Tibial nerve (tissue), 3 donors: ENCODE results near the gene LAX1.
"Not testable (repeated sequence)": the region's sequence is repeated elsewhere in the genome, so short reads cannot be mapped to it uniquely, and the experiment has no call there.

Experiments
- POLR2A ChIP-seq, 2 donors: fragments of 450-650 bp; IDR thresholded peaks; one replicate each; pipeline ENCODE4 v1.6.1; 2017; ENCODE audit warnings: antibody characterized with exemption in 2 of 2, mild to moderate bottlenecking in 2 of 2, moderate library complexity in 2 of 2
- TF ChIP-seq, protein P1 (sequence below), 5 experiments: fragments of 200-600 bp in 3 of 5; fragments of 450-650 bp in 2 of 5; sonication (generic) in 3 of 5; IDR thresholded peaks; one replicate each; pipeline ENCODE4 v1.5.1; 2016 to 2019; ENCODE audit warnings: antibody characterized with exemption in 5 of 5, mild to moderate bottlenecking in 3 of 5, moderate library complexity in 2 of 5

DNA sequence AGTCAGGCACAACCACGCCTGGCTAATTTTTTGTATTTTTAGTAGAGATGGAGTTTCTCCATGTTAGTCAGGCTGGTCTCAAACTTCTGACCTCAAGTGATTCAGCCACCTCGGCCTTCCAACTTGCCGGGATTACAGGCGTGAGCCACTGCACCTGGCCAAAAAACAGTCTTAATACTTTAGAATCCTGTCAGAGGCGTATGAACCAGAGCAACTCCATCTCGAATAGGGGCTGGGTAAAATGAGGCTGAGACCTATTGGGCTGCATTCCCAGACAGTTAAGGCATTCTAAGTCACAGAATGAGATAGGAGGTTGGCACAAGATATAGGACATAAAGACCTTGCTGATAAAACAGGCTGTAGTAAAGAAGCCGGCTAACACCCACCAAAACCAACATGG lies 3.0 kb upstream of the LAX1 start:
- TF ChIP-seq POLR2A (IDR thresholded peaks at IDR 0.05) = not testable (repeated sequence)
- TF ChIP-seq, protein P1, sequence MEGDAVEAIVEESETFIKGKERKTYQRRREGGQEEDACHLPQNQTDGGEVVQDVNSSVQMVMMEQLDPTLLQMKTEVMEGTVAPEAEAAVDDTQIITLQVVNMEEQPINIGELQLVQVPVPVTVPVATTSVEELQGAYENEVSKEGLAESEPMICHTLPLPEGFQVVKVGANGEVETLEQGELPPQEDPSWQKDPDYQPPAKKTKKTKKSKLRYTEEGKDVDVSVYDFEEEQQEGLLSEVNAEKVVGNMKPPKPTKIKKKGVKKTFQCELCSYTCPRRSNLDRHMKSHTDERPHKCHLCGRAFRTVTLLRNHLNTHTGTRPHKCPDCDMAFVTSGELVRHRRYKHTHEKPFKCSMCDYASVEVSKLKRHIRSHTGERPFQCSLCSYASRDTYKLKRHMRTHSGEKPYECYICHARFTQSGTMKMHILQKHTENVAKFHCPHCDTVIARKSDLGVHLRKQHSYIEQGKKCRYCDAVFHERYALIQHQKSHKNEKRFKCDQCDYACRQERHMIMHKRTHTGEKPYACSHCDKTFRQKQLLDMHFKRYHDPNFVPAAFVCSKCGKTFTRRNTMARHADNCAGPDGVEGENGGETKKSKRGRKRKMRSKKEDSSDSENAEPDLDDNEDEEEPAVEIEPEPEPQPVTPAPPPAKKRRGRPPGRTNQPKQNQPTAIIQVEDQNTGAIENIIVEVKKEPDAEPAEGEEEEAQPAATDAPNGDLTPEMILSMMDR (IDR thresholded peaks at IDR 0.05) = not testable (repeated sequence)
